ENCODE data around the gene LGALS8.

DNA sequence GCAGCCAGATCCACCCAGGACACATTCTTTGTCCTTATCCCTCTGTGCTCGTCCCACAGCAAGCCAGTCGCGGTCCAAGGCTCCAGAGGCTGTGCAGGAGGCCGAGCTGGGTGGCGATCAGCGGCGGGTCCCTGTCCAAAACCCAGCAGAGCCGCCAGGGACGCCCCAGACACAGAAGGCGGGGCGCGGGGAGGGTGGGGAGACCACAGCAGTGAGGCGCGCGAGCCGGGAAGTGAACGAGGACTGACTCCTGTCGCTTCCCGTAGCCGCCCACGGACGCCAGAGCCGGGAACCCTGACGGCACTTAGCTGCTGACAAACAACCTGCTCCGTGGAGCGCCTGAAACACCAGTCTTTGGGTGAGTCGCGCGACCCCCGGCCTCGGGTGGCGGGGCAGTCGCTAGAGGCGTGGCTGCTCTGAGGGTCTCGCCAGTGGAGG, at the start of gene LGALS8:
- TF ChIP-seq CTCF (conservative IDR thresholded peaks at IDR 0.05; ENCODE audit: low read depth, low read length), result no peak
- TF ChIP-seq EZH2 (IDR thresholded peaks at IDR 0.05; ENCODE audit: low read length, unreplicated experiment), result no peak
- TF ChIP-seq EZH2phosphoT487 (IDR thresholded peaks at IDR 0.05; ENCODE audit: borderline replicate concordance, low read length), result no peak
